RWPE2 (cell line): ENCODE results near the gene SYTL2.
"Not testable (repeated sequence)": the region's sequence is repeated elsewhere in the genome, so short reads cannot be mapped to it uniquely, and the experiment has no call there.

Experiments
- ATAC-seq: fragments of 200-7000 bp; cut with Tn5 transposase; 3 replicates; pipeline ENCODE4 v1.9.1; 2021; ENCODE audit warnings: low read depth
- DNase-seq: peaks from one replicate; pipeline ENCODE4 v3.0.0-alpha.2; 2020; ENCODE audit warnings: low spot score
- H3K27ac ChIP-seq: fragments of 450-650 bp; 2 replicates; pipeline ENCODE4 v1.5.1; 2017; ENCODE audit warnings: mild to moderate bottlenecking; ENCODE audit not compliant: poor library complexity, severe bottlenecking
- H3K27me3 ChIP-seq: fragments of 250-450 bp; sonication (Bioruptor Pico); 2 replicates; pipeline ENCODE4 v1.5.1; 2021; ENCODE audit warnings: mild to moderate bottlenecking, moderate library complexity; ENCODE audit not compliant: insufficient read depth, poor library complexity, severe bottlenecking
- H3K36me3 ChIP-seq: fragments of 250-450 bp; sonication (Bioruptor Pico); 2 replicates; pipeline ENCODE4 v1.5.1; 2020; ENCODE audit warnings: low read depth, mild to moderate bottlenecking, moderate library complexity
- H3K4me1 ChIP-seq: fragments of 250-450 bp; sonication (Bioruptor Pico); 2 replicates; pipeline ENCODE4 v1.5.1; 2021; ENCODE audit warnings: mild to moderate bottlenecking, moderate library complexity; ENCODE audit not compliant: insufficient read depth, poor library complexity, severe bottlenecking
- H3K4me3 ChIP-seq: fragments of 250-450 bp; sonication (Bioruptor Pico); 2 replicates; pipeline ENCODE4 v1.5.1; 2021; ENCODE audit warnings: mild to moderate bottlenecking, moderate library complexity; ENCODE audit not compliant: severe bottlenecking
- H3K9me3 ChIP-seq: fragments of 250-450 bp; sonication (Bioruptor Pico); 2 replicates; pipeline ENCODE4 v1.5.1; 2021; ENCODE audit warnings: mild to moderate bottlenecking, moderate library complexity; ENCODE audit not compliant: severe bottlenecking
- TF ChIP-seq, protein P1 (sequence below): fragments of 450-650 bp; IDR thresholded peaks from one replicate; pipeline ENCODE4 v1.5.1; 2017; ENCODE audit warnings: mild to moderate bottlenecking, moderate library complexity; ENCODE audit not compliant: poor library complexity, severe bottlenecking

The SYTL2 gene

DNA sequence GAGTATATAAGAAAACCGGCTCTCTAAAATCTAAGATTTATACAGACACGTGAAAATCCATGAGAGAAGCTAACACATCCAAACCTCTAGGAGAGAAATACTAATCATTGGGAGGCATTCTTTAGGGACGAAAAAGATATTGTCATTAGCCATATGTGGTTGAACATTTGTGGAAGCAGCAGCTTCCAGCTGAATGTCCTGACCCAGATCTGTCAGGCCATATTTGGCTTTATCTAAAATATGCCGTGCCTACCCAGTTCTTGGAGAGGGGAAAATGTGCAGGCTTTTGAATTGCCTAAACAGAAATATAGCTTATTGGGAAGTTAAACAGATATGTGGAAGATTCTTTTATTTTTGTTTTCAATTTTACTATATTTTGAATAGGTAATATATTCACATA, 131.4 kb downstream of the SYTL2 start:
- TF ChIP-seq, protein P1, sequence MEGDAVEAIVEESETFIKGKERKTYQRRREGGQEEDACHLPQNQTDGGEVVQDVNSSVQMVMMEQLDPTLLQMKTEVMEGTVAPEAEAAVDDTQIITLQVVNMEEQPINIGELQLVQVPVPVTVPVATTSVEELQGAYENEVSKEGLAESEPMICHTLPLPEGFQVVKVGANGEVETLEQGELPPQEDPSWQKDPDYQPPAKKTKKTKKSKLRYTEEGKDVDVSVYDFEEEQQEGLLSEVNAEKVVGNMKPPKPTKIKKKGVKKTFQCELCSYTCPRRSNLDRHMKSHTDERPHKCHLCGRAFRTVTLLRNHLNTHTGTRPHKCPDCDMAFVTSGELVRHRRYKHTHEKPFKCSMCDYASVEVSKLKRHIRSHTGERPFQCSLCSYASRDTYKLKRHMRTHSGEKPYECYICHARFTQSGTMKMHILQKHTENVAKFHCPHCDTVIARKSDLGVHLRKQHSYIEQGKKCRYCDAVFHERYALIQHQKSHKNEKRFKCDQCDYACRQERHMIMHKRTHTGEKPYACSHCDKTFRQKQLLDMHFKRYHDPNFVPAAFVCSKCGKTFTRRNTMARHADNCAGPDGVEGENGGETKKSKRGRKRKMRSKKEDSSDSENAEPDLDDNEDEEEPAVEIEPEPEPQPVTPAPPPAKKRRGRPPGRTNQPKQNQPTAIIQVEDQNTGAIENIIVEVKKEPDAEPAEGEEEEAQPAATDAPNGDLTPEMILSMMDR: no peak
- Histone ChIP-seq H3K27me3 (no peaks in the 10 kb centered on the region), H3K9me3 (no peaks in the 10 kb centered on the region), H3K36me3 (no peaks in the 10 kb centered on the region), H3K27ac (no peak overlapping the region), H3K4me1 (no peaks in the 10 kb centered on the region), H3K4me3 (no peak overlapping the region)
- no peak for DNase-seq
- no peak for ATAC-seq

DNA sequence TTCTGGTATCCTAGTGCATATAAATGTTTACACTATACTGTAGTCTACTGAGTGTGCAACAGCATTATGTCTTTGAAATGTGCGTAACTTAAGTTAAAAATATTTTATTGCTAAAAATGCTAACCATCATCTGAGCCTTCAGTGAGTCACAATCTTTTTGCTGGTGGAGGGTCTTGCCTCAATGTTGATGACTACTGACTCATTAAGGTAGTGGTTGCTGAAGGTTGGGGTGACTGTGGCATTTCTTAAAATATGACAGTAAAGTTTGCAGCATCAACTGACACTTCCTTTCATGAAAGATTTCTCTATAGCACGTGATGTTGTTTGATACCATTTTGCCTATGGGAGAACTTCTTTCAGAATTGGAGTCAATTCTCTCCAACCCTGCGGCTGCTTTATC, 137.5 kb downstream of the SYTL2 start:
- no peak overlapping the region for H3K4me3 ChIP-seq
- DNase-seq (no peak), ATAC-seq (no peak)
- no peaks in the 10 kb centered on the region for H3K36me3 ChIP-seq
- no peaks in the 10 kb centered on the region for H3K27me3 ChIP-seq
- TF ChIP-seq, protein P1: no peak
- H3K4me1 ChIP-seq: no peaks in the 10 kb centered on the region
- H3K27ac ChIP-seq: no peak overlapping the region
- no peaks in the 10 kb centered on the region for H3K9me3 ChIP-seq

DNA sequence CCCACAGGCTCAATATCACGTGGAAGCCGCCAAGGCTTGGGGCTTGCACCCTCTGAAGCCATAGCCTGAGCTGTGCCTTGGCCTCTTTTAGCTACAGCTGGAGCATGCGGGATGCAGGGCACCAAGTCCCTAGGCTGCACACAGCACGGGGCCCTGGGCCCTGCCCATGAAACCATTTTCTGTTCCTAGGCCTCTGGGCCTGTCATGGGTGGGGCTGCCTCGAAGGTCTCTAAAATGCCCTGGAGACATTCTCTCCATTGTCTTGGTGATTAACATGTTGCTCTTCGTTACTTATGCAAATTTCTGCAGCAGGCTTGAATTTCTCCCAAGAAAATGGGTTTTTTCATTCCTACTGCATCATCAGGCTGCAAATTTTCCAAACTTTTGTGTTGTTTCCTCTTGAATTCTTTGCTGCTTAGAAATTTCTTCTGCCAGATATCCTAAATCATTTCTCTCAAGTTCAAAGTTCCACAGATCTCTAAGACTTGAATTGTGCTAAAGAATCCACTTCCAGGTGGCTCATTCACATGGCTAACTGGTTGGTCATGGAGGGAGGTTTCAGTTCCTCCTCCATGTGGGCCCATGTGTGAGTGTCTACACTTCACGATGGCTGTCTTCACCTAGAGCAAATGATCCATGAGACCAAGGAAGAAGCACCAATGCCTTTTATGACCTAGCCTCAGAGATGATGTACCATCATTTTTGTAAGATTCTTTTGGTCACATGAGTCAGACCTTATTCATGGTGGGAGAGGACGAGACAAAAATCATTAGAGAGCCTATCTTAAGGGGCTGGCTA, 138.6 kb downstream of the SYTL2 start:
- Histone ChIP-seq H3K4me3 (no peak overlapping the region), H3K27me3 (no peaks in the 10 kb centered on the region), H3K27ac (no peak overlapping the region), H3K9me3 (no peaks in the 10 kb centered on the region), H3K36me3 (no peaks in the 10 kb centered on the region), H3K4me1 (no peaks in the 10 kb centered on the region)
- ATAC-seq: no peak
- no peak for DNase-seq
- TF ChIP-seq, protein P1: no peak

DNA sequence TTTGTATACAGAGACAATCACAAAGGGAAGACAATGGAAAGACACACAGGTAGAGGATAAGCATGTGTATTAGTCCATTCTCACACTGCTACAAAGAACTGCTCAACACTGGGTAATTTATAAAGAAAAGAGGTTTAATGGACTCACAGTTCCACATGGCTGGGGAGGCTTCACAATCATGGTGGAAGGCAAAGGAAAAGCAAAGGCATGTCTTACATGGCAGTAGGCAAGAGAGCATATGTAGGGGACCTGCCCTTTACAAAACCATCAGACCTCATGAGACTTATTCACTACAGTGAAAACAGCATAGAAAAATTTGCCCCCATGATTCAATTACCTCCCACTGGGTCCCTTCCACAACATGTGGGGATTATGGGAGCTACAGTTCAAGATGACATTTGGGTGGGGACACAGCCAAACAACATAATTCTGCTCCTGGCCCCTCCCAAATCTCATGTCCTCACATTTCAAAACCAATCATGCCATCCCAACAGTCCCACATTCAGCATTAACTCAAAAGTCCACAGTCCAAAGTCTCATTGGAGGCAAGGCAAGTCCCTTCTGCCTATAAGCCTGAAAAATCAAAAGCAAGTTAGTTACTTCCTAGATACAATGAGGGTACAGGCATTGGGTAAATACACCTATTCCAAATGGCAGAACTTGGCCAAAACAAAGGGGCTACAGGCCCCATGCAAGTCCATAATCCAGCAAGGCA, 139.8 kb downstream of the SYTL2 start:
- not testable (repeated sequence) for H3K9me3 ChIP-seq, H3K27ac ChIP-seq, H3K36me3 ChIP-seq, ATAC-seq, H3K27me3 ChIP-seq, DNase-seq, H3K4me3 ChIP-seq, H3K4me1 ChIP-seq

- no peaks in the 10 kb centered on the region for H3K27me3 ChIP-seq
- ATAC-seq: no peak
- H3K36me3 ChIP-seq: peaks cover 9% of the 10 kb centered on the region
- no peak for DNase-seq
- TF ChIP-seq, protein P1: no peak
- no peaks in the 10 kb centered on the region for H3K9me3 ChIP-seq
- no peak overlapping the region for H3K27ac ChIP-seq
- H3K4me1 ChIP-seq: no peaks in the 10 kb centered on the region
- H3K4me3 ChIP-seq: no peak overlapping the region
Measured at GRCh38 chr11:85668157-85668556, 142.8 kb downstream of the SYTL2 start.
